DND-41 (cell line): ENCODE measurements around the gene LTBP2.

Experiments used
- ATAC-seq: fragments of 200-7000 bp; cut with Tn5 transposase; 3 replicates; pipeline ENCODE4 v1.9.1; 2021; ENCODE audit warnings: low read depth; ENCODE audit not compliant: insufficient read depth
- DNase-seq: peaks from one replicate; pipeline ENCODE4 v3.0.0-alpha.2; 2020
- H2AFZ ChIP-seq: 2 replicates; pipeline ENCODE4 v1.6.0; 2012; ENCODE audit warnings: low read depth, low read length
- H3K27ac ChIP-seq: 2 replicates; pipeline ENCODE4 v1.5.1; 2012; ENCODE audit warnings: low read length, inconsistent platforms
- H3K27me3 ChIP-seq: fragments of 200-600 bp; sonication (generic); 2 replicates; pipeline ENCODE4 v1.6.0; 2012; ENCODE audit warnings: low read length, mild to moderate bottlenecking, inconsistent platforms; ENCODE audit not compliant: insufficient read depth, poor library complexity
- H3K36me3 ChIP-seq: 2 replicates; pipeline ENCODE4 v1.5.1; 2012; ENCODE audit warnings: low read length, inconsistent platforms; ENCODE audit not compliant: insufficient read depth
- H3K4me1 ChIP-seq: 2 replicates; pipeline ENCODE4 v1.5.1; 2012; ENCODE audit warnings: mild to moderate bottlenecking, low read length; ENCODE audit not compliant: insufficient read depth
- H3K4me2 ChIP-seq: 2 replicates; pipeline ENCODE4 v1.6.0; 2012; ENCODE audit warnings: mild to moderate bottlenecking, moderate library complexity, low read length, inconsistent platforms; ENCODE audit not compliant: insufficient read depth
- H3K4me3 ChIP-seq, 2 experiments: fragments of 200-600 bp in 1 of 2; shearing (Covaris generic) in 1 of 2; 2 replicates each; pipeline ENCODE4 v1.5.1; 2012 to 2016; ENCODE audit warnings: inconsistent platforms in 2 of 2, low read length in 2 of 2, mild to moderate bottlenecking in 2 of 2, low read depth in 1 of 2, moderate library complexity in 1 of 2
- H3K79me2 ChIP-seq: 2 replicates; pipeline ENCODE4 v1.6.0; 2012; ENCODE audit warnings: low read length, inconsistent platforms; ENCODE audit not compliant: insufficient read depth
- H3K9ac ChIP-seq: 2 replicates; pipeline ENCODE4 v1.6.0; 2012; ENCODE audit warnings: low read depth, mild to moderate bottlenecking, inconsistent platforms, low read length, moderate library complexity
- H3K9me3 ChIP-seq: 2 replicates; pipeline ENCODE4 v1.5.1; 2012; ENCODE audit warnings: low read length, moderate library complexity, mild to moderate bottlenecking, inconsistent platforms; ENCODE audit not compliant: insufficient read depth, severe bottlenecking
- H4K20me1 ChIP-seq: 2 replicates; pipeline ENCODE4 v1.6.0; 2012; ENCODE audit warnings: low read length; ENCODE audit not compliant: insufficient read depth
- EZH2 ChIP-seq: IDR thresholded peaks from 3 replicates; pipeline ENCODE4 v1.6.1; 2012; ENCODE audit warnings: borderline replicate concordance, low read depth, mild to moderate bottlenecking, moderate library complexity, low read length, inconsistent platforms; ENCODE audit not compliant: severe bottlenecking
- TF ChIP-seq, protein P1 (sequence below): IDR thresholded peaks from 2 replicates; pipeline ENCODE4 v1.5.1; 2012; ENCODE audit warnings: borderline replicate concordance, low read length, moderate library complexity, mild to moderate bottlenecking; ENCODE audit not compliant: poor library complexity, severe bottlenecking; ENCODE audit errors: extremely low read depth

Gene LTBP2

DNA sequence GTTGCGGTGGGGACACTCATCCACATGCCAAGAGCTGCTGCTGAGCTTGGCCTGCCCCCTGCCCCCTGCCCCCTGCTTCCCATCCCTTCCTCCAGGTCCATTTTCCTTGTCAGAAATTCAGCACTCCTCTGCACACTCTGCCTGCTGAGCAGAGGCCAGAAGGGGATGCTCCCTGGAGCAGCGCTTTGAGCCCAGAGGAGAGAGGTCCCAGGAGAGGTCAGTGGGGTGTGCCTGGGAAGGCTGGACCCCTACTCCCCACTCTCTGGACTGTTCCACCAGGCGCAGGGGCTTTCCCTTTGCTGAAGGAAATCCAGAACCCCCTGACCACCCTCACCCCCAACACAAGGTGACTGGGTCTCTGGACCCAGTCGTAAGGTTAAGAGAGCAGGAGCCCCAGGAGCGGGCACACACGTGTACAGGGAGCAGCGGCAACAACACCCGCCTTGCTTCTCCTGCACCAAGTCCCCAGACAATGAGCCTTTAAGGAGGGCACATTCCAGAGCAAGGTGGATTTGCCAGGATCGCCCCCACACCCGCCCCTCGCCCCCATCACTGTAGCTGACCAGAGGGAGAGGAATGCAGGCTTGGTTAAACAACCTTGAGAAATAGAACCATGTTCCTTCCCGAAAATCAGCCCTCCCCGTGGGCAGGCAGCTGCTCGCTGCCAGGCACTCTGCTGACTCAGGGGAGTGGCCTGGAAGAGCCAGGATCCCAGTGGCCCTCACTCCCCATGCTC is 87.8 kb downstream of the LTBP2 start:
- DNase-seq = no peak
- Histone ChIP-seq H3K79me2 (no peaks in the 10 kb centered on the region), H3K9ac (no peak overlapping the region)

DNA sequence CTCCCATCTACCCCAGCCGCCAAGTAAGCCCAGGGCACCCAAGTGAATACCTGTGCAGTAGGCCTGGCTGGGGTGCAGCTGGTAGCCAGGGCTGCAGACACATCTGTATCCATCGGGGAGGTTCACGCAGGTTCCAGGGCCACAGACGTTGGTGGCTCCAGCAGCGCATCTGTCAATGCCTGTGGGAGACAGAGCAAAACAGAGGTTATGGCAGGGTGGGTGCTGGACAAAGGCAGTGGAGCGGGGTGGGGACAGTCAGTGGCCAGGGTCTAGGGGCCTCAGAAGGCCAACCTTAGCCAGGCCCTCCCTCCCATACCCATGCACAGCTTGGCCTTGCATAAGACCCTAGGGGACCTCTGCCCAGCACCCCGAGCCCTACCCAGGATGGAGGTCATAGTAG is 89.3 kb downstream of the LTBP2 start:
- H2AFZ ChIP-seq = no peak overlapping the region
- H3K4me3 ChIP-seq = no peak overlapping the region
- TF ChIP-seq, protein P1, sequence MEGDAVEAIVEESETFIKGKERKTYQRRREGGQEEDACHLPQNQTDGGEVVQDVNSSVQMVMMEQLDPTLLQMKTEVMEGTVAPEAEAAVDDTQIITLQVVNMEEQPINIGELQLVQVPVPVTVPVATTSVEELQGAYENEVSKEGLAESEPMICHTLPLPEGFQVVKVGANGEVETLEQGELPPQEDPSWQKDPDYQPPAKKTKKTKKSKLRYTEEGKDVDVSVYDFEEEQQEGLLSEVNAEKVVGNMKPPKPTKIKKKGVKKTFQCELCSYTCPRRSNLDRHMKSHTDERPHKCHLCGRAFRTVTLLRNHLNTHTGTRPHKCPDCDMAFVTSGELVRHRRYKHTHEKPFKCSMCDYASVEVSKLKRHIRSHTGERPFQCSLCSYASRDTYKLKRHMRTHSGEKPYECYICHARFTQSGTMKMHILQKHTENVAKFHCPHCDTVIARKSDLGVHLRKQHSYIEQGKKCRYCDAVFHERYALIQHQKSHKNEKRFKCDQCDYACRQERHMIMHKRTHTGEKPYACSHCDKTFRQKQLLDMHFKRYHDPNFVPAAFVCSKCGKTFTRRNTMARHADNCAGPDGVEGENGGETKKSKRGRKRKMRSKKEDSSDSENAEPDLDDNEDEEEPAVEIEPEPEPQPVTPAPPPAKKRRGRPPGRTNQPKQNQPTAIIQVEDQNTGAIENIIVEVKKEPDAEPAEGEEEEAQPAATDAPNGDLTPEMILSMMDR = no peak
- TF ChIP-seq EZH2 = no peak
- H3K4me1 ChIP-seq = no peaks in the 10 kb centered on the region
- no peaks in the 10 kb centered on the region for H3K9me3 ChIP-seq
- H3K9ac ChIP-seq = no peak overlapping the region
- DNase-seq (no peak), ATAC-seq (no peak)
- peaks cover 4% of the 10 kb centered on the region; the same call in 1 of the 2 replicates for H4K20me1 ChIP-seq
- no peaks in the 10 kb centered on the region for H3K36me3 ChIP-seq
- H3K4me2 ChIP-seq = no peak overlapping the region
- H3K27ac ChIP-seq = no peak overlapping the region
- peaks cover 6% of the 10 kb centered on the region for H3K27me3 ChIP-seq
- no peaks in the 10 kb centered on the region for H3K79me2 ChIP-seq

More for the DNA sequence above, 87.8 kb downstream of the LTBP2 start:
- Histone ChIP-seq H3K27me3 (peaks cover 6% of the 10 kb centered on the region), H3K4me3 (no peak overlapping the region), H3K4me2 (no peak overlapping the region), H3K4me1 (no peaks in the 10 kb centered on the region), H3K9me3 (no peaks in the 10 kb centered on the region), H3K27ac (no peak overlapping the region), H3K36me3 (no peaks in the 10 kb centered on the region), H4K20me1 (peaks cover 4% of the 10 kb centered on the region; the same call in 1 of the 2 replicates), H2AFZ (no peak overlapping the region)
- ATAC-seq = no peak
- no peak for TF ChIP-seq EZH2
- TF ChIP-seq, protein P1 = no peak

GRCh38 chr14:74521756-74522155 is 90.3 kb downstream of the LTBP2 start:
- Histone ChIP-seq H3K27ac (no peak overlapping the region), H4K20me1 (peaks cover 4% of the 10 kb centered on the region; the same call in 1 of the 2 replicates), H2AFZ (no peak overlapping the region), H3K36me3 (no peaks in the 10 kb centered on the region), H3K4me2 (no peak overlapping the region), H3K9me3 (no peaks in the 10 kb centered on the region), H3K79me2 (no peaks in the 10 kb centered on the region), H3K27me3 (peaks cover 6% of the 10 kb centered on the region), H3K4me3 (no peak overlapping the region), H3K4me1 (no peaks in the 10 kb centered on the region), H3K9ac (no peak overlapping the region)
- DNase-seq = no peak
- TF ChIP-seq, protein P1 = no peak
- TF ChIP-seq EZH2 = no peak
- no peak for ATAC-seq
